HepG2 (cell line): ENCODE results near the gene ZSWIM6. TPM values are rescaled to one million over a fixed set of nuclear protein-coding genes. Genes with fewer than 3 reads are reported as not detected.
"Not testable (repeated sequence)": the region's sequence is repeated elsewhere in the genome, so short reads cannot be mapped to it uniquely, and the experiment has no call there.

Experiments used
- ATAC-seq: fragments of 200-7000 bp; cut with Tn5 transposase; 3 replicates; pipeline ENCODE4 v1.9.1; 2020; ENCODE audit warnings: mild to moderate bottlenecking, moderate library complexity
- BruUV-seq: library from RNA; stranded (reverse); fragments of 400-500 nt; replicated peaks from 2 replicates; lab custom pipeline; 2021; lab: Mats Ljungman, UMichigan
- CTCF ChIA-PET: fragments of 300-600 bp; formaldehyde crosslinking; extraction: SDS; loops from one replicate; lab custom pipeline; 2021; ENCODE audit warnings: low total read pairs, inconsistent platforms, low intra/inter-chr PET ratio; lab: Yijun Ruan, JAX
- POLR2A ChIA-PET: fragments of 350-600 bp; sonication (Branson Sonifier 250); formaldehyde crosslinking; loops from one replicate; lab custom pipeline; 2020; ENCODE audit warnings: antibody characterized with exemption, inconsistent platforms; lab: Yijun Ruan, JAX
- DNase-seq: peaks from one replicate; pipeline ENCODE4 v3.0.0-alpha.2; 2015; ENCODE audit warnings: low spot score
- FAIRE-seq: peaks from 3 replicates; lab custom pipeline; 2011; peaks lifted over from hg19 to GRCh38; lab: Jason Lieb, UNC
- H2AFZ ChIP-seq: one replicate; pipeline ENCODE4 v1.6.1; 2011; ENCODE audit warnings: low read length, inconsistent platforms
- H3K27ac ChIP-seq: fragments of 300-600 bp; 3 replicates; pipeline ENCODE4 v1.8.0; 2011; ENCODE audit warnings: mixed run types, mild to moderate bottlenecking, mixed read lengths, low read length, inconsistent platforms; ENCODE audit not compliant: insufficient read depth; ENCODE audit errors: extremely low read length
- H3K27me3 ChIP-seq, 2 experiments: fragments of 200-600 bp in 1 of 2; 2 replicates in 1 of 2; 3 replicates in 1 of 2; pipeline versions ENCODE4 v1.6.0 to v1.8.0; 2011; ENCODE audit warnings: low read length in 2 of 2, mild to moderate bottlenecking in 2 of 2, moderate library complexity in 2 of 2, inconsistent platforms in 1 of 2; ENCODE audit not compliant: insufficient read depth in 2 of 2, control insufficient read depth in 1 of 2
- H3K36me3 ChIP-seq, 2 experiments: fragments of 200-600 bp in 1 of 2; replicated peaks in 1 of 2; 2 replicates in 1 of 2; 3 replicates in 1 of 2; pipeline versions ENCODE4 v1.5.1 to v1.8.0; 2011; ENCODE audit warnings: low read length in 2 of 2, inconsistent platforms in 1 of 2; ENCODE audit not compliant: insufficient read depth in 2 of 2, control insufficient read depth in 1 of 2
- H3K4me1 ChIP-seq: 2 replicates; pipeline ENCODE4 v1.5.1; 2012; ENCODE audit warnings: low read length, inconsistent platforms; ENCODE audit not compliant: insufficient read depth
- H3K4me2 ChIP-seq: 2 replicates; pipeline ENCODE4 v1.6.0; 2011; ENCODE audit warnings: low read depth, low read length, inconsistent platforms
- H3K4me3 ChIP-seq, 3 experiments: fragments of 200-600 bp in 1 of 3; sonication (generic), shearing (Covaris generic) in 1 of 3; replicated peaks in 1 of 3; 2 replicates each; pipeline ENCODE4 v1.5.1; 2011 to 2016; ENCODE audit warnings: low read length in 3 of 3, inconsistent platforms in 2 of 3, low read depth in 2 of 3, mild to moderate bottlenecking in 2 of 3, control low read depth in 1 of 3, mixed read lengths in 1 of 3; ENCODE audit not compliant: insufficient read depth in 1 of 3
- H3K79me2 ChIP-seq: one replicate; pipeline ENCODE4 v1.6.1; 2011; ENCODE audit warnings: low read length, inconsistent platforms; ENCODE audit not compliant: insufficient read depth
- H3K9ac ChIP-seq: 2 replicates; pipeline ENCODE4 v1.6.0; 2011; ENCODE audit warnings: mild to moderate bottlenecking, low read depth, low read length, inconsistent platforms; ENCODE audit not compliant: insufficient read depth
- H3K9me3 ChIP-seq: 2 replicates; pipeline ENCODE4 v1.5.1; 2012; ENCODE audit warnings: mild to moderate bottlenecking, low read length
- H4K20me1 ChIP-seq: 2 replicates; pipeline ENCODE4 v1.6.0; 2011; ENCODE audit warnings: inconsistent platforms, mild to moderate bottlenecking, low read length, moderate library complexity; ENCODE audit not compliant: insufficient read depth
- FOXJ3 ChIP-seq: sonication (generic); formaldehyde crosslinking; IDR thresholded peaks from 2 replicates; pipeline ENCODE4 v1.4.0; 2020; ENCODE audit warnings: missing genetic modification reagents, mild to moderate bottlenecking, borderline replicate concordance
- GLI4 ChIP-seq: sonication (generic); formaldehyde crosslinking; IDR thresholded peaks from 2 replicates; pipeline ENCODE4 v1.5.1; 2020; ENCODE audit warnings: missing genetic modification reagents, mild to moderate bottlenecking, moderate library complexity, borderline replicate concordance
- HOXA9 ChIP-seq: sonication (generic); formaldehyde crosslinking; IDR thresholded peaks from 2 replicates; pipeline ENCODE4 v1.8.1; 2022; ENCODE audit warnings: missing genetic modification reagents, mild to moderate bottlenecking, moderate library complexity, borderline replicate concordance
- LCORL ChIP-seq, 2 experiments: fragments of 450-650 bp in 1 of 2; sonication (generic) in 1 of 2; formaldehyde crosslinking in 1 of 2; IDR thresholded peaks; 2 replicates each; pipeline versions ENCODE4 v1.5.0 to v1.6.1; 2017 to 2020; ENCODE audit warnings: antibody characterized with exemption in 1 of 2, missing genetic modification reagents in 1 of 2
- POGZ ChIP-seq: sonication (generic); formaldehyde crosslinking; IDR thresholded peaks from 2 replicates; pipeline ENCODE4 v1.4.0; 2020; ENCODE audit warnings: mild to moderate bottlenecking, missing genetic modification reagents
- RFXANK ChIP-seq: IDR thresholded peaks from 2 replicates; pipeline ENCODE4 v1.6.1; 2016
- SCMH1 ChIP-seq: sonication (generic); formaldehyde crosslinking; IDR thresholded peaks from 2 replicates; pipeline ENCODE4 v1.9.0; 2021; ENCODE audit warnings: missing genetic modification reagents, mild to moderate bottlenecking, borderline replicate concordance
- ZNF101 ChIP-seq: sonication (generic); formaldehyde crosslinking; IDR thresholded peaks from 2 replicates; pipeline ENCODE4 v1.4.0; 2020; ENCODE audit warnings: mild to moderate bottlenecking, low read depth, missing genetic modification reagents, borderline replicate concordance
- ZNF337 ChIP-seq: sonication (generic); formaldehyde crosslinking; IDR thresholded peaks from 2 replicates; pipeline ENCODE4 v1.5.1; 2020; ENCODE audit warnings: missing genetic modification reagents, low read depth, mild to moderate bottlenecking, borderline replicate concordance
- ZNF709 ChIP-seq: sonication (generic); formaldehyde crosslinking; IDR thresholded peaks from 2 replicates; pipeline ENCODE4 v1.5.0; 2020; ENCODE audit warnings: mild to moderate bottlenecking, missing genetic modification reagents
- WGBS: methylation state at CpG from one replicate; pipeline ENCODE4 v1.1.6; 2017; ENCODE audit warnings: low lambda C conversion rate; 5-methylcytosine and 5-hydroxymethylcytosine counted together
- in situ Hi-C: cut with HindIII; loops from 2 replicates; pipeline ENCODE4 v1.10.0; 2017; ENCODE audit warnings: low pct_unique_long_range_greater_than_20kb; ENCODE audit not compliant: extremely low pct_ligation_motif_present
- intact Hi-C: fragments of 100-400 bp; cut with micrococcal nuclease; formaldehyde crosslinking; loops from one replicate; pipeline ENCODE4 v1.10.0; 2022; ENCODE audit not compliant: unreplicated experiment
- polyA plus RNA-seq, 8 experiments: library from polyadenylated mRNA; depleted of rRNA in 3 of 8; stranded (reverse) in 7 of 8; unstranded in 1 of 8; fragments of >200 nt; fragmentation: Illumina TruSeq in 4 of 8; extraction: Trizol in 4 of 8; gene quantifications; 2 replicates each; pipeline versions ENCODE4 v1.2.1 to v1.2.3, GENCODE V29; 2011 to 2016; ENCODE audit warnings: low read depth in 4 of 8, missing spikeins in 1 of 8, mixed read lengths in 1 of 8; ENCODE audit not compliant: insufficient read depth in 1 of 8
- total RNA-seq, 5 experiments: library from RNA; depleted of rRNA; stranded (reverse); fragments of >200 nt; fragmentation: Illumina TruSeq; extraction: Trizol; gene quantifications; 2 replicates each; pipeline ENCODE4 v1.2.3, GENCODE V29; 2016; ENCODE audit warnings: low read depth in 1 of 5
- TF ChIP-seq, protein P1 (sequence below): sonication (generic); formaldehyde crosslinking; IDR thresholded peaks from 2 replicates; pipeline ENCODE4 v1.8.1; 2022; ENCODE audit warnings: low read depth, mild to moderate bottlenecking, missing genetic modification reagents

ZSWIM6 gene
- total and polyA plus RNA-seq, 2 of the 13 experiments (the other 11 are each of a cell fraction or from before 2014, with no cell fraction given), result 0.82 to 1.9 TPM

DNA sequence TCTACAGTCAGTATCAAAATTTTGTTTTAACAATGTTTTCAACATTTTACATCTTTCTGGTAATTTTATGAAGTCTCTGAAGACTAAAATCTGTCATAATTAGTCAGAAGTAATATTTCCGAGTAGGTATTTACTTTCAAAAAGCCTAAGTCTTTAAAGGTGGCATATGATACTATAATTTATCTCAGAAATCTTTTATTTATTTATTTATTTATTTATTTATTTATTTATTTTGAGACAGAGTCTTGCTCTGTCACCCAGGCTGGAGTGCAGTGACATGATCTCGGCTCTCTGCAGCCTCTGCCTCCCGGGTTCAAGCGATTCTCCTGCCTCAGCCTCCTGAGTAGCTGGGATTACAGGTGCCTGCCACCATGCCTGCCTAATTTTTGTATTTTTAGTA is 74.4 kb downstream of the ZSWIM6 start:
- H3K4me3 ChIP-seq, H2AFZ ChIP-seq, intact Hi-C loops, H3K36me3 ChIP-seq, POLR2A ChIA-PET, H4K20me1 ChIP-seq, H3K27ac ChIP-seq, H3K4me2 ChIP-seq, H3K79me2 ChIP-seq, H3K27me3 ChIP-seq, in situ Hi-C loops, DNase-seq, H3K9ac ChIP-seq, CTCF ChIA-PET, ATAC-seq, H3K9me3 ChIP-seq, BruUV-seq, FAIRE-seq: not testable (repeated sequence)
- WGBS, result 56% methylated on average over 4 of the region's 4 CpGs
- peaks cover 11% of the 10 kb centered on the region for H3K4me1 ChIP-seq

DNA sequence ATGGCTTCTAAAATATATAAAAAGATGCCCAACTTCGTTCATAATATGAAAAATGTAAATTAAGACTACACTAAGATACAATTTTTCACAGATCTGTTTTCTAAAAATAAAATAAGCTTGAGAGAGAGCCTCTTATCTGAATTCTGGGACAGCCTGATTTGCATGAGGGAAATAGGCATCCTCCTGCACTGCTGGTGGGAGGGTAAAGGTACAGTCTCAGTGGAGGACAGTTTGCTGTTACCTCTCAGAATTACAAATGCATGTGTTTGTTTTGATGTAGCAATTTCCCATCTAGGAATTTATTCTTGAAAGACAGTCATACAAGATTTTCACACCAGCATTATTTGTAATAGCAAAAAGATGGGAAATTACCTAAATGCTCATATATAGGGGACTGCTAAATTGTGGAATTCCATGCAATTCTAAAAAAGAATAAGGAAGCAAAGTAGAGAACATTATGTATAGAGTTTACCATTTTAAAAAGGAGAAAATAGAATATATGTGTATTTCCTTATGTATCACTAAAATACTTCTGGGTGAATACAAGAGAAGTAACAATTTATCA is 75.7 kb downstream of the ZSWIM6 start:
- no peaks in the 10 kb centered on the region for H3K9me3 ChIP-seq
- H3K36me3 ChIP-seq, result no peaks in the 10 kb centered on the region
- no peaks in the 10 kb centered on the region for H3K79me2 ChIP-seq
- no peak overlapping the region for H3K27ac ChIP-seq
- POLR2A ChIA-PET, result no interaction called here
- no peak overlapping the region for H3K9ac ChIP-seq
- 40% methylated on average over 1 of the region's 1 CpG for WGBS
- no peak for ATAC-seq
- intact Hi-C loops, result loop anchor here (2.0 kb wide), 1 partner anchor 75 kb away; the partner anchor contains the start of gene ZSWIM6
- H2AFZ ChIP-seq, result no peak overlapping the region
- CTCF ChIA-PET, result no interaction called here
- H3K27me3 ChIP-seq, result no peaks in the 10 kb centered on the region
- BruUV-seq, result no TSS peak
- FAIRE-seq, result no peak
- TF ChIP-seq GLI4 (CRISPR knock-in tag), result no peak
- TF ChIP-seq ZNF709 (CRISPR knock-in tag), result no peak
- TF ChIP-seq, protein P1, sequence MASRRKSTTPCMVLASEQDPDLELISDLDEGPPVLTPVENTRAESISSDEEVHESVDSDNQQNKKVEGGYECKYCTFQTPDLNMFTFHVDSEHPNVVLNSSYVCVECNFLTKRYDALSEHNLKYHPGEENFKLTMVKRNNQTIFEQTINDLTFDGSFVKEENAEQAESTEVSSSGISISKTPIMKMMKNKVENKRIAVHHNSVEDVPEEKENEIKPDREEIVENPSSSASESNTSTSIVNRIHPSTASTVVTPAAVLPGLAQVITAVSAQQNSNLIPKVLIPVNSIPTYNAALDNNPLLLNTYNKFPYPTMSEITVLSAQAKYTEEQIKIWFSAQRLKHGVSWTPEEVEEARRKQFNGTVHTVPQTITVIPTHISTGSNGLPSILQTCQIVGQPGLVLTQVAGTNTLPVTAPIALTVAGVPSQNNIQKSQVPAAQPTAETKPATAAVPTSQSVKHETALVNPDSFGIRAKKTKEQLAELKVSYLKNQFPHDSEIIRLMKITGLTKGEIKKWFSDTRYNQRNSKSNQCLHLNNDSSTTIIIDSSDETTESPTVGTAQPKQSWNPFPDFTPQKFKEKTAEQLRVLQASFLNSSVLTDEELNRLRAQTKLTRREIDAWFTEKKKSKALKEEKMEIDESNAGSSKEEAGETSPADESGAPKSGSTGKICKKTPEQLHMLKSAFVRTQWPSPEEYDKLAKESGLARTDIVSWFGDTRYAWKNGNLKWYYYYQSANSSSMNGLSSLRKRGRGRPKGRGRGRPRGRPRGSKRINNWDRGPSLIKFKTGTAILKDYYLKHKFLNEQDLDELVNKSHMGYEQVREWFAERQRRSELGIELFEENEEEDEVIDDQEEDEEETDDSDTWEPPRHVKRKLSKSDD (CRISPR knock-in tag), result no peak
- no peak for TF ChIP-seq POGZ
- TF ChIP-seq FOXJ3, result no peak
- no peak for TF ChIP-seq ZNF337 (CRISPR knock-in tag)
- TF ChIP-seq RFXANK (CRISPR knock-in tag), result no peak
- no peak for TF ChIP-seq ZNF101 (CRISPR knock-in tag)
- no peak for TF ChIP-seq LCORL (IDR thresholded peaks at IDR 0.05)
- TF ChIP-seq LCORL (CRISPR knock-in tag; IDR thresholded peaks at IDR 0.05), result no peak
- TF ChIP-seq SCMH1 (CRISPR knock-in tag), result no peak
- TF ChIP-seq HOXA9 (CRISPR knock-in tag), result no peak
- H4K20me1 ChIP-seq, result no peaks in the 10 kb centered on the region
- no peak for DNase-seq
- H3K4me2 ChIP-seq, result no peak overlapping the region
- in situ Hi-C loops, result no loop called here
- peaks cover 11% of the 10 kb centered on the region for H3K4me1 ChIP-seq
- peak overlapping the region in 1 of 3 experiments; percentile 36; a peak in 1 of 6 replicates for H3K4me3 ChIP-seq
